ENCODE results near the gene GCC2. TPM values are rescaled to one million over a fixed set of nuclear protein-coding genes. Genes with fewer than 3 reads are reported as not detected.

The GCC2 gene
- total and polyA plus RNA-seq, 12 donors = 9.5 to 48.0 (median 37.0) TPM

DNA sequence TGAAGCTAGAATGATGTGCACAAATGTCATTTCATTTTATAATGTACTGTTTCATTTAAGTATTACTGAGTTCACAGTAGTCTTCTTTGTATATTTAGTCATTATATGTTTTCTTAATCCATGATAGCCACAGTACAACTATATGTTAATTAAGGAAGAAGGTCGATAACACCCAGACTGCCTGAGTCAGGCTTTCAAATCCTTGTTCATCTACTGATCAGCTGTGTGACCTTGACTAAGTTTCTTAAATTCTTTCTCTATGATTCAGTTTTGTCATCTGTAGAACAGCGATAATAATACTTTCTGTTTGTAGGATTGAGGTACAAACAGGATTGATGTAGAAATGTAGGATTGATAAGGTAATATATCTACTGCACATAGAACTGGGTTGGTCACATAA lies 5.4 kb downstream of the GCC2 start:
- Histone ChIP-seq H3K9me3 (replicated peaks in 1 of 3) (peaks cover 0 to 5% (median 4%) of the 10 kb centered on the region in 3 donors), H3K27me3 (no peaks in the 10 kb centered on the region), H3K4me3 (no peak overlapping the region), H3K36me3 (replicated peaks in 1 of 2) (peaks cover 0 to 46% of the 10 kb centered on the region in 2 donors), H3K27ac (peak overlapping the region in 4 of 5 donors; percentile 26 to 66 (median 54)), H3K4me1 (replicated peaks in 1 of 2) (peaks cover 7 to 12% of the 10 kb centered on the region in 2 donors)
- intact Hi-C loops (cut with DNase I) = no loop called here
- DNase-seq = peak in 4 of 7 donors; percentile 17 to 48 (median 24)
- 45 to 58% (median 57%) methylated on average over 2 of the region's 2 CpGs for WGBS, 4 donors
- TF ChIP-seq POLR2A (IDR thresholded peaks at IDR 0.05) = no peak
- TF ChIP-seq, protein P1, sequence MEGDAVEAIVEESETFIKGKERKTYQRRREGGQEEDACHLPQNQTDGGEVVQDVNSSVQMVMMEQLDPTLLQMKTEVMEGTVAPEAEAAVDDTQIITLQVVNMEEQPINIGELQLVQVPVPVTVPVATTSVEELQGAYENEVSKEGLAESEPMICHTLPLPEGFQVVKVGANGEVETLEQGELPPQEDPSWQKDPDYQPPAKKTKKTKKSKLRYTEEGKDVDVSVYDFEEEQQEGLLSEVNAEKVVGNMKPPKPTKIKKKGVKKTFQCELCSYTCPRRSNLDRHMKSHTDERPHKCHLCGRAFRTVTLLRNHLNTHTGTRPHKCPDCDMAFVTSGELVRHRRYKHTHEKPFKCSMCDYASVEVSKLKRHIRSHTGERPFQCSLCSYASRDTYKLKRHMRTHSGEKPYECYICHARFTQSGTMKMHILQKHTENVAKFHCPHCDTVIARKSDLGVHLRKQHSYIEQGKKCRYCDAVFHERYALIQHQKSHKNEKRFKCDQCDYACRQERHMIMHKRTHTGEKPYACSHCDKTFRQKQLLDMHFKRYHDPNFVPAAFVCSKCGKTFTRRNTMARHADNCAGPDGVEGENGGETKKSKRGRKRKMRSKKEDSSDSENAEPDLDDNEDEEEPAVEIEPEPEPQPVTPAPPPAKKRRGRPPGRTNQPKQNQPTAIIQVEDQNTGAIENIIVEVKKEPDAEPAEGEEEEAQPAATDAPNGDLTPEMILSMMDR (IDR thresholded peaks at IDR 0.05) = no peak

DNA sequence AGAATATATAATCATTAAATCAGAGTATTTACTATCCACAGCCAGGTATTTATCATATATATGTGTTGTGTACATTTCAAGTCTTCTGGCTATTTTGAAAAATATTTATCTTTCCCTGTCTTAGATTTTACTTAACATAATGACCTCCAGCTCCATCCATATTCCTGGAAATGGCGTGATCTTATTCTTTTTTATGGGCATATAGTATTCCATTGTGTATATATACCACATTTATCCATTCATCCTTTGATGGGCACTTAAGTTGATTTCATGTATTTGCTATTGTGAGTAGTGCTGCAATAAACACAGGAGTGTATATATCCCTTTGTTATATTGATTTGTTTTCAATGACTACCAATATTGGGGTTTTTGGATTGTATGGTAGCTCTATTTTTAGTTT lies 6.6 kb downstream of the GCC2 start:
- Histone ChIP-seq H3K27me3 (no peaks in the 10 kb centered on the region), H3K9me3 (replicated peaks in 1 of 3) (peaks cover 0 to 5% (median 4%) of the 10 kb centered on the region in 3 donors), H3K4me3 (no peak overlapping the region), H3K4me1 (replicated peaks in 1 of 2) (peaks cover 0 to 10% of the 10 kb centered on the region in 2 donors), H3K36me3 (replicated peaks in 1 of 2) (peaks cover 0 to 46% of the 10 kb centered on the region in 2 donors), H3K27ac (no peak overlapping the region)
- no peak for DNase-seq
- intact Hi-C loops (cut with DNase I) = no loop called here
- no peak for TF ChIP-seq POLR2A (IDR thresholded peaks at IDR 0.05)
- TF ChIP-seq, protein P1 (IDR thresholded peaks at IDR 0.05) = no peak
- WGBS, 4 donors = 96 to 100% (median 100%) methylated on average over 1 of the region's 1 CpG

DNA sequence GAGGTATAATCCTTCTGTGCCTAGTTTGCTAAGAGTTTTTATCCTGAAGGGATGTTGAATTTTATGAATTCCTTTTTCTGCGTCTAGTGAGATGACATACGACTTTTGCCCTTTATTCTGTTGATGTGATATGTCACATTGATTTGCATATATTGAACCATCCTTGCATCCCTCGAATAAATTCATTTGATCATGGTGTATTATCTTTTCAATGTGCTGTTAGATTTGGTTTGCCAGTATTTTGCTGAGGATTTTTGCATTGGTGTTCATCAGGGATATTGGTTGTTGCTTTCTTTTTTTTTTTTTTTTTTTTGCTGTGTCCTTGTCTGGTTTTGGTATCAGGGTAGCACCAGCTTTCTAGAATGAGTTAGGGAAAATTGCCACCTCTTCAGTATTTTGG lies 9.1 kb downstream of the GCC2 start:
- H3K27ac ChIP-seq = no peak overlapping the region
- intact Hi-C loops (cut with DNase I) = no loop called here
- 84 to 98% (median 98%) methylated on average over 3 of the region's 3 CpGs for WGBS, 4 donors
- H3K4me3 ChIP-seq = no peak overlapping the region
- DNase-seq = no peak
- peaks cover 0 to 43% of the 10 kb centered on the region in 2 donors for H3K36me3 ChIP-seq (replicated peaks in 1 of 2)
- H3K27me3 ChIP-seq = no peaks in the 10 kb centered on the region
- H3K4me1 ChIP-seq (replicated peaks in 1 of 2) = peaks cover 0 to 10% of the 10 kb centered on the region in 2 donors
- no peak for TF ChIP-seq POLR2A (IDR thresholded peaks at IDR 0.05)
- TF ChIP-seq, protein P1 (IDR thresholded peaks at IDR 0.05) = no peak
- peaks cover 0 to 5% (median 4%) of the 10 kb centered on the region in 3 donors for H3K9me3 ChIP-seq (replicated peaks in 1 of 3)

DNA sequence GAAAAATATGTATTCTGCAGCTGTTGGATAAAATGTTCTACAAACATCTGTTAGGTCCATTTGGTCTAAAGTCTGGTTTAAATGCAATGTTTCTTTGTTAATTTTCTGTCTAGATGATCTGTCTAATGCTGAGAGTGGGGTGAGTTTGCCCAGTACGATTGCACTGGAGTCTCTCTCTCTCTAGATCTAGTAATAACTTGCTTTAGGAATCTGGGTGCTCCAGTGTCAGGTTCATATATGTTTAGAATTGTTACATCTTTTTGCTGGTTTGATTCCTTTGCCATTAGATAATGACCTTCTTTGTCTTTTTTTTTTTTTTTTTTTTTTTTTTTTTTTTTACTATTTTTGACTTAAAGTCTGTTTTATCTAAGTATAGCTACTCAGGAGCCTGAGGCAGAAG lies 10.4 kb downstream of the GCC2 start:
- H3K36me3 ChIP-seq (replicated peaks in 1 of 2) = peaks cover 0 to 31% of the 10 kb centered on the region in 2 donors
- H3K4me3 ChIP-seq = no peak overlapping the region
- WGBS, 4 donors = 92 to 100% (median 94%) methylated on average over 1 of the region's 1 CpG
- no peak for DNase-seq
- intact Hi-C loops (cut with DNase I) = no loop called here
- H3K27me3 ChIP-seq = no peaks in the 10 kb centered on the region
- H3K27ac ChIP-seq = no peak overlapping the region
- peaks cover 0 to 10% of the 10 kb centered on the region in 2 donors for H3K4me1 ChIP-seq (replicated peaks in 1 of 2)
- TF ChIP-seq, protein P1 (IDR thresholded peaks at IDR 0.05) = no peak
- TF ChIP-seq POLR2A (IDR thresholded peaks at IDR 0.05) = no peak
- H3K9me3 ChIP-seq (replicated peaks in 1 of 3) = peaks cover 0 to 5% (median 4%) of the 10 kb centered on the region in 3 donors
